Measurements from ENCODE around the gene CDCA7L.

GRCh38 chr7:21923658-21924057 is 22.0 kb downstream of the CDCA7L start:
- TF ChIP-seq POLR2A (IDR thresholded peaks at IDR 0.05; ENCODE audit: low read depth, low read length) = no peak
- TF ChIP-seq SPI1 (IDR thresholded peaks at IDR 0.05; ENCODE audit: low read depth, low read length) = no peak
- TF ChIP-seq TAF1 (IDR thresholded peaks at IDR 0.05; ENCODE audit: low read depth, low read length) = no peak
- no peak for TF ChIP-seq POLR2AphosphoS5 (IDR thresholded peaks at IDR 0.05; ENCODE audit: low read depth, low read length)
- no peak for TF ChIP-seq POU2F2 (IDR thresholded peaks at IDR 0.05; ENCODE audit: low read depth, low read length)
